ENCODE measurements around the gene GPC6. TPM values are rescaled to one million over a fixed set of nuclear protein-coding genes. Genes with fewer than 3 reads are reported as not detected.

GPC6 gene
- total and polyA plus RNA-seq, 4 donors = 5.0 to 37.4 (median 18.9) TPM

DNA sequence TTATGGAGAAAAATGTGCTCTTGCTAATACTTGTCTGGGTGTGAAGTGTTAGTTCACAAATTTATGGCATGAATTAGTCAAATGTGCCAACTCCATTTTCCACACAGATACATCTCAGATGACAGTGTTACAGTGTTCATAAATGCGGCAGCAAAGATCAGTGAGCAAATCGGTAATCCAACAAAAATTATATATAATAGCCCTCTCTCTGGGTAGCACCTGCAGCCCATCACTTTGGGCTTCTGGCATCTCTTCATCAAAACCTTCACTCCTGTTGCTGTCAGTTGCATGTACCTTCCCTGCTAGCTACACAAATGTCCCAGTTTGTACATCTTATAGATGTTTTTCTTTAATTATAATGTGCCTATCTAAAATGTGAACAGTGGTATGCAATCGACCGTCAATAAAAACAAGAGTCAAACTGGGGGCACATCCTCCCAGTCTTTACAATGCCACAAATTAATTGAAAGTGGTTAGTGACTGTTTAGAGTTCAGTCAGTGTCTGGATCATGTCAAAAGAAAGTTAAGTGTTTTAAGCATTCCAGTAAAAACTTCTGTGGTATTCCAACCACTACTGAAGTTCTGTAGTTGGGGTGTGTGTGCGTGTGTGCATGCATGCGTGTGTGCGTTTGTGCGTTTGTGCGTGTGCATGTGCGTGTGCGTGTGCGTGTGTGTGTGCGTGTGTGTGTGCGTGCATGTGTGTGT is 804.0 kb downstream of the GPC6 start:
- no peaks in the 10 kb centered on the region for H3K27me3 ChIP-seq (ENCODE audit: control insufficient read depth in 1 of 2, insufficient read depth in 2 of 2, low read length in 1 of 2)
- intact Hi-C loops (cut with DNase I) = no loop called here
- no peak for ATAC-seq (ENCODE audit: low FRiP score)

DNA sequence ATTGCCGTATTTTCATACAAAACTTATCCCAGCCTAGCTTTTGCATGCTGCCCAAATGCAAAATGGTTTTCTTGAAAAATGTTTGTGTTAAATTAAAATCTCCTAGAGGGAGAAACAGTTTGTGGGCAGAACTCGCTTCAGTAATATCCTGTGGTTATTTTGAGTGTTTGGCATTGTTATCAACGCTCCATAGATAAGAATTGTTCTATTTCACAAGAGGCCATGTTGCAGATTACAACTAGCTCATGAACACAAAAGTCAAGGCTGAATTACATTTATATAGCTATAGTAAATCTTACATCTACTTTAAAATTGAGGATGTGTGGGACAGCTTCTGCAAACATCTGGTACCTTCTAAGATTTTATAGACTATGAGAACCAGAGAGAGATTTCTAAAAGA is 805.0 kb downstream of the GPC6 start:
- no peak overlapping the region for H3K27ac ChIP-seq (ENCODE audit: low read depth in 1 of 2, low read length in 2 of 2)
- no peaks in the 10 kb centered on the region for H3K36me3 ChIP-seq (ENCODE audit: control insufficient read depth in 1 of 2, insufficient read depth in 2 of 2, low read length in 1 of 2)
- no peak for ATAC-seq (ENCODE audit: low FRiP score)
- intact Hi-C loops (cut with DNase I) = no loop called here
- no peaks in the 10 kb centered on the region for H3K4me1 ChIP-seq (ENCODE audit: control insufficient read depth in 1 of 2, insufficient read depth in 2 of 2, low read length in 2 of 2)
- no peak for DNase-seq
- H3K4me3 ChIP-seq (ENCODE audit: low read length in 2 of 2) = no peak overlapping the region
- H3K9me3 ChIP-seq (ENCODE audit: control insufficient read depth, low read length) = no peaks in the 10 kb centered on the region
- H3K27me3 ChIP-seq (ENCODE audit: control insufficient read depth in 1 of 2, insufficient read depth in 2 of 2, low read length in 1 of 2) = no peaks in the 10 kb centered on the region
- WGBS, 2 donors = 54 to 58% methylated on average over 3 of the region's 3 CpGs

More for the DNA sequence above, 804.0 kb downstream of the GPC6 start:
- Histone ChIP-seq H3K4me3 (ENCODE audit: low read length in 2 of 2) (no peak overlapping the region), H3K9me3 (ENCODE audit: control insufficient read depth, low read length) (no peaks in the 10 kb centered on the region), H3K27ac (ENCODE audit: low read depth in 1 of 2, low read length in 2 of 2) (no peak overlapping the region), H3K4me1 (ENCODE audit: control insufficient read depth in 1 of 2, insufficient read depth in 2 of 2, low read length in 2 of 2) (no peaks in the 10 kb centered on the region), H3K36me3 (ENCODE audit: control insufficient read depth in 1 of 2, insufficient read depth in 2 of 2, low read length in 1 of 2) (no peaks in the 10 kb centered on the region)
- DNase-seq = no peak
- WGBS, 2 donors = 89 to 96% methylated on average over 14 of the region's 14 CpGs

DNA sequence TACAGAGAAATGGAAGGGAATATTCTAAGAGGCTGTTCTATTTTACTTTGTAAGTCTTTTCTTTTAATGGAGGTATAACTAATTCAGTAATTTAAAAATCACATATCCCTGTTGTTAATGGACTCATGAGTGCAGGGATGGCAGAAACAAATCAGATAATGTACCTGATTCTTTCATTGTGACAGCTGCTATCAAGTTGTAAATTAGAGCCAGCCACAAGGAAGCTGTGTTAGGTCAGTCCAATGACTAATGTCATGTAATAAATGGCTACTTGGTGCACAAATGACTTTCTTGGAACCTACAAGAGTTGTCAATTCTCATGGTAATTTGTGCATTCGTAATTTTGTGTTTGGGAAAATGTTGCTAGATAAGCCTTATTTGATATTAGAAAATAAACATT is 806.5 kb downstream of the GPC6 start:
- intact Hi-C loops (cut with DNase I) = no loop called here
- Histone ChIP-seq H3K27me3 (ENCODE audit: control insufficient read depth in 1 of 2, insufficient read depth in 2 of 2, low read length in 1 of 2) (no peaks in the 10 kb centered on the region), H3K27ac (ENCODE audit: low read depth in 1 of 2, low read length in 2 of 2) (no peak overlapping the region), H3K9me3 (ENCODE audit: control insufficient read depth, low read length) (no peaks in the 10 kb centered on the region), H3K4me3 (ENCODE audit: low read length in 2 of 2) (no peak overlapping the region), H3K36me3 (ENCODE audit: control insufficient read depth in 1 of 2, insufficient read depth in 2 of 2, low read length in 1 of 2) (no peaks in the 10 kb centered on the region), H3K4me1 (ENCODE audit: control insufficient read depth in 1 of 2, insufficient read depth in 2 of 2, low read length in 2 of 2) (no peaks in the 10 kb centered on the region)
- no peak for ATAC-seq (ENCODE audit: low FRiP score)
- WGBS, 2 donors = 86 to 93% methylated on average over 1 of the region's 1 CpG
- no peak for DNase-seq

DNA sequence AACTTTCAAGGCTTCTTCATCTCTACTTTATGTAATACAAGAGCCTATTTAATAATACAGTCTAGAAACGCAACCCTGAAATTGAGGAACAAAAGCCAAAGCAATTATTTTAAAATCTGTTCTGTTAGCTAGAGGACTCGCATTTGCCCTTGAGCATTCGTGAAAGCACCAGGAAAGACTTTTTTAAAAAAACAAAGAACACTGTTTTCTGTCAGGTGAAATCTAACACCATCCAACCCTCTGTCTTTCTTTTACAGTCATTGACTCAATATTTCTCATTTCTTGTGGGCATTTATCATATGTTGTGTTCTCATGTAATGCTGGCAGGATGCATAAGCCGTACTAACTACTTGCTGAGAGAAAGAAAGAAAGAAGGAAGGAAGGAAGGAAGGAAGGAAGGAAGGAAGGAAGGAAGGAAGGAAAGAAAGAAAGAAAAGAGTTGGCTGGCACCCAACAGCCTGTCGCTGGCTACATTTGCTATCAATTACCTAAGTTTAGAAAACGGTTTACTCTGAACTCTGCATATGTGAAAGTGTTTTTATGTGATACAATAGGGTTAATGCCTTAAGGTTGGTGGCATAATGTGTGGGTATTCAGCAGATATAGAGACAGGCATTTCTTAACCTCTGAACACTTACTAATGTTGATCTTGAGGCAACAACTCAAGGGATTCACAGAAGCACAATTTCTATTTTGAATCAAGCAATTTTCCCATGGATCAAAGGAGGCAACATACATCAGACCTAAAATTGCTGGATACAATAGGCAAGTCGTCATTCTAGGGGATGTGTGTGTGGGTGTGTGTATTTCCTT is 807.4 kb downstream of the GPC6 start:
- 23 to 32% methylated on average over 7 of the region's 7 CpGs for WGBS, 2 donors
- Histone ChIP-seq H3K4me3 (ENCODE audit: low read length in 2 of 2) (no peak overlapping the region), H3K9me3 (ENCODE audit: control insufficient read depth, low read length) (no peaks in the 10 kb centered on the region), H3K27me3 (ENCODE audit: control insufficient read depth in 1 of 2, insufficient read depth in 2 of 2, low read length in 1 of 2) (no peaks in the 10 kb centered on the region), H3K36me3 (ENCODE audit: control insufficient read depth in 1 of 2, insufficient read depth in 2 of 2, low read length in 1 of 2) (no peaks in the 10 kb centered on the region), H3K4me1 (ENCODE audit: control insufficient read depth in 1 of 2, insufficient read depth in 2 of 2, low read length in 2 of 2) (no peaks in the 10 kb centered on the region), H3K27ac (ENCODE audit: low read depth in 1 of 2, low read length in 2 of 2) (no peak overlapping the region)
- intact Hi-C loops (cut with DNase I) = no loop called here
- DNase-seq (no peak), ATAC-seq (ENCODE audit: low FRiP score) (no peak)

DNA sequence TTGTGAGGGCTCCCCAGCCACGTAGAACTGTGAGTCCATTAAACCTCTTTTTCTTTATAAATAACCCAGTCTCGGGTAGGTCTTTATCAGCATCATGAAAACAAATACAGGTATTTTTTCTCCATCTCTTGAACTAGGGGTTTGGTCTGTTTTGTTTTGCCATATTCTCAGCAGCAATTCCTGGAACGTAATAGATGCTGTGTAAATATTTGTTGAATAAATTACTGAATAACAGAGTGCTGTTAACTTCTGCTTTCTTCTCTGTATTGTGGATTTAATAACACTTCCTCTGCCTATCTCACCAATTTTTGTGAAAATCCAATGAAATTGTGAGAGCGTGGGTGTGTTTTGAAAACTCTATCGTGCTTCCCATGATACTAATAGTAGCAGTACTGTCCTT is 823.4 kb downstream of the GPC6 start:
- no peak overlapping the region for H3K27ac ChIP-seq (ENCODE audit: low read depth in 1 of 2, low read length in 2 of 2)
- no peaks in the 10 kb centered on the region for H3K36me3 ChIP-seq (ENCODE audit: control insufficient read depth in 1 of 2, insufficient read depth in 2 of 2, low read length in 1 of 2)
- no peaks in the 10 kb centered on the region for H3K27me3 ChIP-seq (ENCODE audit: control insufficient read depth in 1 of 2, insufficient read depth in 2 of 2, low read length in 1 of 2)
- H3K9me3 ChIP-seq (ENCODE audit: control insufficient read depth, low read length) = no peaks in the 10 kb centered on the region
- WGBS, 2 donors = 89 to 92% methylated on average over 5 of the region's 5 CpGs
- no peaks in the 10 kb centered on the region for H3K4me1 ChIP-seq (ENCODE audit: control insufficient read depth in 1 of 2, insufficient read depth in 2 of 2, low read length in 2 of 2)
- intact Hi-C loops (cut with DNase I) = no loop called here
- DNase-seq = no peak
- no peak for ATAC-seq (ENCODE audit: low FRiP score)
- H3K4me3 ChIP-seq (ENCODE audit: low read length in 2 of 2) = no peak overlapping the region

DNA sequence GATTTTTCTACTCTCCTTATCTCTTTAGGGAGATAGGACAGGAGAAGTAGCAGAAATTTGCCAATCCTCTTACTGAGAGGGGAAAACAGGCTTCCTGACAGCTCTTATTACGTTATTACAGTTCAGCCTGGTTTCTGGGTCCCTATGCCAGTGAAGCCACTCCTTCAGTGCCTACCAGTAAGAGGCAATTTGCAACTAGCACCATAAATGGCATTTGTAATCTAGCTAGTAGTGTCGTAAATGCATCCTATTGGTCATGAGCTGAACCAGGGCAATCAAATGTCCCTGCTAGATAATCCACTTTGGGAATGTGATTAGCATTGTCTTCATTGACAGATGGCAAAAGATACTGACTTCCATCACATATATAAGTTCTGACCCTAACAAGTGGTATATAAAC is 824.1 kb downstream of the GPC6 start:
- WGBS, 2 donors = 91 to 95% methylated on average over 2 of the region's 2 CpGs

DNA sequence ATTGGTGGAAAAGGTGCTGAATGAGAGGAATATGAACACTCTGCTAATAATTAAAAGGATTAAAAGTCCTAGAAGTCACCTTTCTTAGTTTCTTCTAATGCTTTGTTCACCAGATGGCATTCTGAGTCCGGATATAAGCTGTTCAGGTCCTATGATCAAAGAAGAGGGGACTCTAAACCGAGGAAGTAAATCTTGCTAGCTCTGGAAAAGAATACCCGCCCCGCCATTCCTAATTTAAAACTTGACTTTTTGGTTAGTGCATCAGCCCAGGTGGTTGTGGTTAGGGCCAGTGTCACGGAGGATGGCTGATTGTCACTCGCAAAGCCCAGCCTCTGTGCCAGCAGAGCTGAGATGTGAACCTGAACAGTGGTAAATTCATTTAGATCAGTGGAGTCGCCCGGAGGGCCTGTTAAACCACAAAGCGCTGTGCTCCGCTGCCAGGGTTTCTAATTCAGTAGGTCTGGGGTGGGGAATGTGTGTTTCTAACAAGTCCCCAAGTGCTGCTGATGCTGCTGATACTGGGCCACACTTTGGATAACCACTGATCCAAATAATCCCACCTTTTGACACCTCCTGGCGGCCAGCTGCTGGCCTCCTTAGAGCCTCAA is 827.5 kb downstream of the GPC6 start:
- Histone ChIP-seq H3K36me3 (ENCODE audit: control insufficient read depth in 1 of 2, insufficient read depth in 2 of 2, low read length in 1 of 2) (no peaks in the 10 kb centered on the region), H3K27ac (ENCODE audit: low read depth in 1 of 2, low read length in 2 of 2) (no peak overlapping the region), H3K4me1 (ENCODE audit: control insufficient read depth in 1 of 2, insufficient read depth in 2 of 2, low read length in 2 of 2) (no peaks in the 10 kb centered on the region), H3K4me3 (ENCODE audit: low read length in 2 of 2) (no peak overlapping the region), H3K27me3 (ENCODE audit: control insufficient read depth in 1 of 2, insufficient read depth in 2 of 2, low read length in 1 of 2) (no peaks in the 10 kb centered on the region), H3K9me3 (ENCODE audit: control insufficient read depth, low read length) (no peaks in the 10 kb centered on the region)
- 96 to 97% methylated on average over 11 of the region's 11 CpGs for WGBS, 2 donors
- no peak for ATAC-seq (ENCODE audit: low FRiP score)
- DNase-seq = peak in 1 of 2 donors; percentile 31
- intact Hi-C loops (cut with DNase I) = no loop called here

More for the DNA sequence above, 824.1 kb downstream of the GPC6 start:
- Histone ChIP-seq H3K9me3 (ENCODE audit: control insufficient read depth, low read length) (no peaks in the 10 kb centered on the region), H3K27ac (ENCODE audit: low read depth in 1 of 2, low read length in 2 of 2) (no peak overlapping the region), H3K4me1 (ENCODE audit: control insufficient read depth in 1 of 2, insufficient read depth in 2 of 2, low read length in 2 of 2) (no peaks in the 10 kb centered on the region), H3K4me3 (ENCODE audit: low read length in 2 of 2) (no peak overlapping the region), H3K27me3 (ENCODE audit: control insufficient read depth in 1 of 2, insufficient read depth in 2 of 2, low read length in 1 of 2) (no peaks in the 10 kb centered on the region), H3K36me3 (ENCODE audit: control insufficient read depth in 1 of 2, insufficient read depth in 2 of 2, low read length in 1 of 2) (no peaks in the 10 kb centered on the region)
- no peak for DNase-seq
- ATAC-seq (ENCODE audit: low FRiP score) = no peak
- intact Hi-C loops (cut with DNase I) = no loop called here

DNA sequence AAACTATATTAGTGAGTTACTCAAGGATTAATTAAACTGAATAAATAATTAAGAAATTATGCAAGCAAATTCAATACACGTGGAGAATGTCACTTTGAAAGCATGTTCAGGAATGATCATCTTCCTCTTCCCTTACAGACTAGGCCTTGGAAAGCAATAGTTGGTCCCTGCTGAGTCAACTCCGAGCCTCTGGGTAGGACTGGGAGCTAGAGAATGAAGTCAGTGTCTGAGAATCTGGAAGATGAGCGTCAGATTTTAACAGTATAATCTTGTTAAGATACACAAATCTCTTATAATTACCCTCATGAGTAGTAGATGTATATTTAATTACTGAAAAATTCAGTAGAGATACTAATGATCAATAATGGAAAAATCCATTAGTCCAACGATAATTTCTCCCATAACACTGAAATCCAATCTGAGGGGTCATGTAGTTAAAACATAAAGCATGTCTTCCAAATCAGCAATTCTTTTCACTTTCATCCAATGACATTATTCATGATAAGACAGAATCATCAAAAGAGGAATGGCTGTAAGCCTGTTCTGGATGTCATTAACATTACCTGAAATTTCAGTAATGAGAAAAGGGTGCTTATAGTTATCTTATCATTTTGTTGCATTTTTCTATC is 829.9 kb downstream of the GPC6 start:
- ATAC-seq (ENCODE audit: low FRiP score) (no peak), DNase-seq (no peak)
- Histone ChIP-seq H3K27ac (ENCODE audit: low read depth in 1 of 2, low read length in 2 of 2) (no peak overlapping the region), H3K27me3 (ENCODE audit: control insufficient read depth in 1 of 2, insufficient read depth in 2 of 2, low read length in 1 of 2) (no peaks in the 10 kb centered on the region), H3K36me3 (ENCODE audit: control insufficient read depth in 1 of 2, insufficient read depth in 2 of 2, low read length in 1 of 2) (no peaks in the 10 kb centered on the region), H3K4me1 (ENCODE audit: control insufficient read depth in 1 of 2, insufficient read depth in 2 of 2, low read length in 2 of 2) (no peaks in the 10 kb centered on the region), H3K9me3 (ENCODE audit: control insufficient read depth, low read length) (no peaks in the 10 kb centered on the region), H3K4me3 (ENCODE audit: low read length in 2 of 2) (no peak overlapping the region)
- intact Hi-C loops (cut with DNase I) = no loop called here
- WGBS, 2 donors = 91 to 93% methylated on average over 4 of the region's 4 CpGs
